Embryonic facial prominence (tissue), 1 donor: ENCODE measurements around the gene TRMT44.
"Not testable (repeated sequence)": the region's sequence is repeated elsewhere in the genome, so short reads cannot be mapped to it uniquely, and the experiment has no call there.

Experiments
- DNase-seq: peaks from one replicate; pipeline ENCODE4 v3.0.0-alpha.2; 2016; ENCODE audit errors: extremely low spot score

The TRMT44 gene

DNA sequence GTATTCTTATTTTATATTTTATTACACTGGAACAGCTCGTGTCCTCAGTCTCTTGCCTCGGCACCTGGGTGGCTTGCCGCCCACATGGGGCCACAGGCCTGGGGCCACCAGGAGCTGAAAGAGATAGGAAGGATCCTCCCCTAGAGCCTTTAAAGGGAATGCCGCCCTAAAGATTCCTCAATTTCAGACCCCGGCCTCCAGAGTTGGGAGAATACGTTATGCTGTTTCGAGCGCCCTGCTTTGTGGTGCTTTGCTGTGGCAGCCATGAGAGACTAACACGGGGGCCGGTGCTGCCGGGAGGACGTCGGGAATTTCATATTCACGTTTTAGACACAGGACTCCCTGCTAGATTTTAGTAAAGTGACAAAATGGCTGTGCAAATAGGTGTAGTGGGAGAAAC is 33.3 kb upstream of the TRMT44 start:
- DNase-seq, result no peak

DNA sequence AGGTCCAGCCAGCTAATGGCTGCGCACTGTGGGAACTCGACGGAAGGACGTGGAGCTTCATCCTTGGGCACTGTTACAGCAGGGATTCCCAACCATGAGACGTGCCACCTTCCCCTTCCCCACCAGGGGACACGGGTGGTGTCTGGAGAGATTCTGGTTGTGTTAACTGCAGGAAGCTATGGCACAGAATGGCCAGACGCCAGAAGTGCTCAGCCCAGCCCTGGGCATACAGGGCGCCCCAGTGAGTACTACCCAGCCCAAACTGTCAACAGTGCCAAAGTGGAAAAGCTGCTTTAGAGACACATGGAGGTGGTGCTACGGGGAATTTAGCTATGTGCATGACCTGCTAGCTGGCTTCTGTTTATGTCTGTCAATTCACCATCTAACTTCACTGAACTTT is 32.8 kb upstream of the TRMT44 start:
- no peak for DNase-seq

DNA sequence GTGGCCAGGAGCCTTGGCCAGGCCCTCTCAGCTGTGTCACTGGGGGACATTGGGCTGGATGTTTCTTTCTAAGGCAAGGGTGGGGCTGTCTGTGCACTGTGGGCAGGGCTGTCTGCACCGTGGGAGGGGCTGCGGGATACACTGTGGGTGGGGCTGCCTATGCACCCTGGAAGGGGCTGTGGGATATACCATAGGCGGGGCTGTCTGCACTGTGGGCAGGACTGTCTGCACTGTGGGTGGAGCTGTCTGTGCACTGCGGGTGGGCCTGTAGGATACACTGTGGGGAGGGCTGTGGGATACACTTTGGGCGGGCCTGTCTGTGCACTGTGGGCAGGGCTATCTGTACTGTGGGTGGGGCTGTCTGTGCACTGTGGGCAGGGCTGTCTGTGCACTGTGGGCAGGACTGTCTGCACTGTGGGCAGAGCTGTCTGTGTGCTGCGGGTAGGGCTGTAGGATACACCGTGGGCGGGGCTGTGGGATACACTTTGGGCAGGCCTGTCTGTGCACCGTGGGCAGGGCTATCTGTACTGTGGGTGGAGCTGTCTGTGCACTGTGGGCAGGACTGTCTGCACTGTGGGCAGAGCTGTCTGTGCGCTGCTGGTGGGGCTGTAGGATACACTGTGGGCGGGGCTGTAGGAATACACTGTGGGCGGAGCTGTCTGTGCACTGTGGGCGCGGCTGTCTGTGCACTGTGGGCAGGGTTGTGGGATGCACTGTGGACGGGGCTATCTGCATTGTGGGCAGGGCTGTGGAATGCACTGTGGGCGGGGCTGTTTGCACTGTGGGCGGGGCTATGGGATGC is 31.1 kb upstream of the TRMT44 start:
- DNase-seq, result no peak

DNA sequence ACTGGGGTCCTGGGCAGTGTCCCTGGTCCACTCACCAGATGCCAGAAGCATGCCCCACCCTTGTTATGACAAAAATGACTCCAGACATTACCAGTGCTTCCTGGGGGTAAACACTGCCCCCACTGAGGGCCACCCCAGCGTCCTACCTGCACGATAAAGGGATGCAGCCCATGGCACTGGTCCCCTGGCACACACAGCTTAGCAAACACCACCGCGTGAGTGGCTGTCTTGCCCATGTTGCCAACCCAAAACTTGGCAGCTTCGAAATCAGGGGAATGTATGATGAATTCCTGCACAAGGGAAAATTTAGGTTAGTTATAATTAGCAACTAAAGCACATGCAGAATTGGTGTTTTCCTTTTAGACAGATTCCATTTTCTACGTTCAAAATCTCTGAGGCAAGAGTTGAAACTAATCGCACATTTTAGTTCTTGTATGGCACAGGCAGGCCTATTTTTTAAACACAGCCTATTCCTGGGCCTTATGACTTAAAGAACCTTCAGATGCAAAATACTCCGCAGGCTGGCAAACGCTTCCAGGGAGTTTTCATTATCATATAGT is 30.4 kb upstream of the TRMT44 start:
- DNase-seq, result no peak

DNA sequence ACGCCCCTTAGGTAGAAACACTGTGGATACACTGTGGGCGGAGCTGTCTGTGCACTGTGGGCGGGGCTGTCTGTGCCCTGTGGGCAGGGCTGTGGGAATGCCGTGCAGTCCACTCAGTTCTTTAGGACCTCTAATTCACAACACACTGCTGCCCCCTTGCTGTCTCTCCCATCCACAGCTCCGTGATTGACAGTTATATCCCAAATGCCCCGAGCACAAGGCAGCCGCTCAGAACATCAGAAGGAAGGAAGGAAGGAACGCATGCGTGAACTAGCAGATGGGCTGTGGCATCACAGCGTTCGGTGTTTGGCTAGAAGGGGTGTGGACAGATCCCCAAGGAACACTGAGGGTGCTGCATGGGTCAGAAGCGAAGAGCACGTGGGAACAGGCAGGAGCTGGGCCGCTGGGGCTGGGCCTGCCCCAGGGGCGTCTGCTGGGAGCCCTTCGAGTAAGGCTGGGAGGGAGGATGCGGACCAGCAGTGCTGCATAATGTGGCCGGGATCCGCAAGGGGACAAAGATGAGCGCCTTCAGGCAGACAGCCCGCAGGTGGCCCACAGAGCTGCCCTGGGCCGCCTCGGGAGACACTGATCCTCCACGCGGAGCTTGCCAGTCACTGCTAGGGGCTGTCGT is 29.8 kb upstream of the TRMT44 start:
- peak; percentile 33 for DNase-seq

DNA sequence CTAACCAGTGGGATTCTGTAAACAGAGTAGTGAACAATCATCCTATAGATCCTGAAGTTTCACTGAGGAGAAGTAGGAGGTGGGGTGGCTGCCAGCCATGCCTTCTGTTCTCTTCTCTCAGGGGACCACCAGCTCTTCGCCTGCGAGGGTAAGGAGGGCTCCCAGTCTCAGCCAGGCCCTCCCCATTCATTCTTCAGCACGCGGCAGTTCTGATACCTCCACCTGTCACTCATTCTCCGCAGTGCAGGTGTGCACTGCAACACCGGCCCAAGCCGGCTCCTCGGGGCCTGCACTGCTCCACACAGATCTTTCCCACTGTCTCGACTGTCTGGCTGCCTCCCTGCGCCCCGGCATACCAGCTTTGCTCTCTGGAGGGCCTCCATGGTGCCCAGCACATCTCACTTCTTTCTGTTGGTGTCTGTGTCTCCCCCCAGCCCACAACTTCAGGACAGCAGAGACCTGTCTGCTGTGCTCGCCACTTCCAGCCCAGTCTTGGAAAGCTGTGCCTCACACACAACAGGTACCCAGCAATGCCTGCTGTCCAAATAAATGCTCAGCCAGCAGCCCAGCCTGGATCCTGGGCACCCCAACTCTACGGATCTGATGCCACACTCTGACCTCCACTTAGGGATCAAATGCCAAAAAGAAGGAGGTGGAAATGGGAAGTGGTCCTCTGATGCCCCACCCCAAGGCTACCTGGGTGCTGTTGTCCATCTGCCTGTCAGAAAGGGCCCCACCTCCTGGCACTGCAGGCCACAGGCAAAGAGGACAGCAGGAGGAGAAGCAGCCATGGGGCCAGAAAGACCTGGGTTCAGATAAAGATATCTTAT is 29.0 kb upstream of the TRMT44 start:
- DNase-seq, result no peak

DNA sequence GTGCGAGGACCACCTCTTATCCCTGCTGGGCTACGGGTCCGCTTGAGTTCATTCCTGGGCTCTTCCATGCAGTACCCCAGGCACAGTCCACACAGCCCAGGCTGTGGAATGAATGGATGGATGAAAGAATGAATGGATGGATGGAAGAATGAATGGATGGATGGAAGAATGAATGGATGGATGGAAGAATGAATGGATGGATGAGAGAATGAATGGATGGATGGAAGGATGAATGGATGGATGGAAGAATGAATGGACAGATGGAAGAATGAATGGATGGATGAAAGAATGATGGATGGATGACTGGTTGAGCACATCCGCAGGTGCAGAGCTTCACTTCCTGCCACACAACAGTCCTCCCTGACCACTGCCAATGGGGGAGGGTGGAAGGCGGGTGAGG is 28.3 kb upstream of the TRMT44 start:
- DNase-seq, result no peak

DNA sequence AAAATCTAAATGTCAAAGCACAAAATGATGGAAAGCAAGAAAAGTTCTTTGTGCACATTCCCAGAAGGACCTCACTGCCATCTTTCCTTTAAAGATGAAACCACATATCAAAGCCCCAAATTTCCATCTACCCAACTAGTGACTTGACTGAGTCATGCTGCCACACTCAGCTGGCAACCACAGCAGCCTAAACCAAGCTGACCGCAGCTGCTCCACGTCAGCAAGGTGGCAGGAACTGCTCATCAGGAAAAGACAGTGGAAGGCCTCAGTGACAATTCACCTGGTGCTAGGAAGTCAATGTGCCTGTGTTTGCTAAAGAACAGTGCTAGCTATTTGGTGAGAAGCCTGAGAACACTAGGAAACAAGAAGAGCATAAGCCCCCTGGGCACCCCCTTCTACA is 26.2 kb upstream of the TRMT44 start:
- no peak for DNase-seq

DNA sequence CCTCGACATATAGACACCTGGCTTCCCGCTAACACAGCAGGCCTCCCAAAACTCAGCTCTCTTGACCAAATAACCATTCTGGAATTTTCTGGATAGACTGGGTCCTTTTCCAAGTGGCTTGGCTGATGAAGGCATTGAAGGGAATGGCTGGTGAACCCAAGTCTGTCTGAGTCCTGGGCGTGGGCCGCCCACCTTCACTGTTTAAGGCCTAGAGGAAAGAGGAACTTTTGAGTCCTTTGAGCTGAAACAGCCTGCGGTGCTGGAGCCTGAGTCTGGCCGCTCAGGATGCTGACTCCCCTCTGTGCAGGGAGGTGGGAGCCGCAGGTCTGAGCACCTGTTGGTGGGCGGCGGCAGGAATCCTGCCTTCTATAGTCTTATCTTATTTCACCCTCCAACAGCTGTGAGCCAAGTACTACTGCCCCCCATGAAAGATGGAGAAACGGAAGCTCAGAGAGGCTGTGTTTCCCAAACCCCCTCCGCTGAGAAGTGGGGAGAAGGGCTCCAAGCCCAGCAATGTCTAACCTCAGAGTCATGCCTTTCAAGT is 23.4 kb upstream of the TRMT44 start:
- no peak for DNase-seq

DNA sequence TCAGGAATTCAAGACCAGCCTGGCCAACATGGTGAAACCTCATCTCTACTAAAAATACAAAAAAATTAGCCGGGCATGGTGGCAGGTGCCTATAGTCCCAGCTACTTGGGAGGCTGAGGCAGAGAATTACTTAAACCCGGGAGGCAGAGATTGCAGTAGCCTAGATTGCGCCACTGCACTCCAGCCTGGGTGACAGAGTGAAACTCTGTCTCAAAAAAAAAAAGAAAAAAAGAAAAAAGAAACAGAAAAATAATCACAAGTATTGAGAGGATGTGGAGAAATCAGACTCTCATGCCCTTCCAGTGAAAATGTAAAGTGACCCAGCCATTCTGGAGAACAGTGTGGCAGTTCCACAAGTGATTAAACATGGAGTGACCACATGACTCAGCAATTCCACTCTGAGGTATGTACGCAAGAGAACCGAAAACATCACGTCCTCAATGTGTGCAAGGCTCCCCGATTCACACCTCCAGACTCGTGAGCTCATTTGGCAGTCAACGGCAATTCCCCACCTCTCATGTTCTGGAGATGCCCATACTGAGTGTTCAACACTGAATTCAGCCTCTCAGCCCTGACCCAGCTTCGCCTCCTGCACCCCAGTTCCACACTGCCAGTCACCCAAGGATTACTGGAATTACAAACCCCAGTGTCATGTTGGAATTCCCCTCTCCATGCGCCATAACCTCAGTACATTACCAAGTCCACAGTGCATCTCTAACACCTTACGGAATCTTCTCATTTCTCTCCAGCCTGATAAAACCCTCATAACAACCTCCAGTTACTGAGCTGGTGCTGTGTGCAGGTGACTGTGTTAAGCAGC is 21.1 kb upstream of the TRMT44 start:
- DNase-seq, result no peak

DNA sequence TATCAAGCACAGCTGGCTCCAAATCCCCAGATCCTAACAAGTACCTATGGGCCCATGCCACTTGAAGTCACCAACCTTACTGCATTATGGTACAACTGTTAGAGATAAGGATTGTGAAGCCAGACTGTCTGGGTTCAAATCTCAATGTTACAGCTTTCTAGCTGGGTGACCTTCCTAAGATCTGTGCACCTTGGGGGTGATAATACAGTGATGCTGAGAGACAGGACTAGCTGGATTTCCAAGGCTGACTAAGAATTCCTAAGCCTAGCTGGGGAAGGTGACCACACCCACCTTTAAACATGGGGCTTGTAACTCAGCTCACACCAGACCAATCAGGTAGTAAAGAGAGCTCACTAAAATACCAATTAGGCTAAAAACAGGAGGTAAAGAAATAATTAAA is 20.4 kb upstream of the TRMT44 start:
- DNase-seq, result not testable (repeated sequence)

DNA sequence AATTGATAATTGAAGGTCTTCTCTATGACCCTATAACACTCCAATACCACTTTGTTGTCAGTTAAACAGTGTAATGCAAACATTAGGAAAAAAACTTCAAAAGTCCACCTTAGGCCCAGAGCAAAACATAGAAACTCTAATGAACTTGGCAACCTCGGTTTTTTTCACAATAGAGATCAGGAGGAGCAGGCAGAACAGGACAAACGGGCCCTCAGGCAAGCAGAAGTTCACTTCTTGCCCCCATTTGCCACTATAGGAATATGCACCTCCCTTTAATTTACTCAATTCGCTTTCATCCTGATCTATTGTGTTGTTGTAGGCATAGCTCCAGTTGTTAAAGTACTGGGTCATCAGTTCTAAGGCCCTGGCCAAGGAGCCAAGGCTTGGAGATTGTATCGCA is 18.2 kb upstream of the TRMT44 start:
- no peak for DNase-seq

DNA sequence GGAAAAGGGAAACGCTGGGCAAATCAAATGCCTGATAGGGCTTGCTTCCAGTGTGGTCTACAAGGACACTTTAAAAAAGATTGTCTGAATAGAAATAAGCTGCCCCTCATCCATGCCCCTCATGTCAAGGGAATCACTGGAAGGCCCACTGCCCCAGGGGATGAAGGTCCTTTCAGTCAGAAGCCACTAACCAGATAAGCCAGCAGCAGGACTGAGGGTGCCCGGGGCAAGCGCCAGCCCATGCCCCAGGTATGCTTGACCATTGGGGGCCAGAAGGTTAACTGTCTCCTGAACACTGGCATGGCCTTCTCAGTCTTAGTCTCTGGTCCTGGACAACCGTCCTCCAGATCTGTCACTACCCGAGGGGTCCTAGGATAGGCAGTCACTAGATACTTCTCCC is 17.8 kb upstream of the TRMT44 start:
- DNase-seq, result no peak

DNA sequence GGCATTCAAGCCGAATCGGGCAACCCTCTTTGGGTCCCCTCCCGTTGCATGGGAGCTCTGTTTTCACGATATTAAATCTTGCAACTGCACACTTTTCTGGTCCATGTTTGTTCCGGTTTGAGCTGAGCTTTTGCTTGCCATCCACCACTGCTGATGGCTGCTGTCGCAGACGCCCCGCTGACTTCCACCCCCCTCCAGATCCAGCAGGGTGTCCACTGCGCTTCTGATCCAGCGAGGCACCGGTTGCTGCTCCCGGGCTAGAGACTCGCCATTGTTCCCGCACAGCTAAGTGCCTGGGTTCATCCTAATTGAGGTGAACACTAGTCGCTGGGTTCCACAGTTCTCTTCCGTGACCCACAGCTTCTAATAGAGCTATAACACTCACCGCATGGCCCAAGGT is 13.3 kb upstream of the TRMT44 start:
- DNase-seq, result no peak

DNA sequence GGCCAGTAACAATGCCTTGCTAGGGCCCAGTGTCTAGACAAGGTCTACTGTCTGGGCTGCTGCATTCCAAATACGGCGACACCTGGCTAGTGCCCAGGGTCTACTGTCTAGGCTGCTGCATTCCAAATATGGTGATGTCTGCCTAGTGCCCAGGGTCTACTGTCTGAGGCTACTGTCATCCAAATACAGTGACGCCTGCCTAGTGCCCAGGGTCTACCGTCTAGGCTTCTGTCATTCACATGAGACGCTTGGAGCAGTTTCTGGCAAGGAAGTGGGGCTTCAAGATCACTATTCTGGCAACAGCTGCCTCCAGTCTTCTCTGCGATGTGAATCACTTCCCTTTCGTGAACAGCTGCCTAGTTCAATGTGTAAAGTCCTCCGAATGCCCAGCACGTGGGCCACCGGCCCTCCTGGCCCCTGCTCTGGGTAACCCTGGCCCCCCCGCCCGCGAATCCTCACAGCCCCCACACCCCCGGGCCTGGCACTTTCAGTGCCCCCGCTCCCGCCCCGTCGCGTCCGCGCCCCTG is 12.8 kb upstream of the TRMT44 start:
- DNase-seq, result no peak

DNA sequence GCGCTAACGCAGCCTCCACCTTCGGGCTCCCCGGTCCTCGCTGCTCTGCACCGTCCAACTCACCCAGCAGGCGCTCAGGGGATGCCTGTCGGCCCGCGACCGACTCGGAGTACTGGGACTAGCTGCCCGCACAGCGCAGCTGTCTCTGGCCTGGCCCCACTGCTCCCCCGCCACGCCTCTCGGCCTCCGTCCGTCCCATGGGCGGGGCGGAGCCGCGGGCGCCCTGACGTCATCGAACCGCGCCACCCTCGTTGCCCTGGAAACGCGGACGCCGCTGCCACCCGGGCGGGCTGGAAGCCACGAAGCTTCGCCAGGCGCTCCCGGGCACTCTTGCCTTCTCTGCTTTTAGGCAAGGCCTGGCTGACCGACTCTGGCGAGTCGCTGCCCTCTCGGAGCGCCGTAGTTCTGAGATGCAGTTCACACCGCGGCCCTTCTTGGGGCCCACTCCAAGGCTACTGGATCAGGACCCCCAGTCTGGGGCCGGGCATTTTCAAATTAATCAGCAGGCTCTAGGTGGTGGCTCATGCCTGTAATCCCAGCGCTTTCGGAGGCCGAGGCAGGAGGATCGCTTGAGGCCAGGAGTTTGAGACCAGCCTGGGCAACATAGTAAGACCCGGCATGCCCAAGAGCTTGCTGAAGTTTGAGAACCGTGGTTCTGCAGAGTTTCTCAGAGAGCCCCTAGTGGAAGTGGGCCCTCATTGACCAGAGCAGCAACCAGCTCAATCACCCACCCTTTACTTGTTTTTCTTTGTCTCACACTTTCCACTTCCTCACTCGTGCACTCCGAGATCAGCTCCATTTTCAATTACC is 12.1 kb upstream of the TRMT44 start:
- peak; percentile 71 for DNase-seq

DNA sequence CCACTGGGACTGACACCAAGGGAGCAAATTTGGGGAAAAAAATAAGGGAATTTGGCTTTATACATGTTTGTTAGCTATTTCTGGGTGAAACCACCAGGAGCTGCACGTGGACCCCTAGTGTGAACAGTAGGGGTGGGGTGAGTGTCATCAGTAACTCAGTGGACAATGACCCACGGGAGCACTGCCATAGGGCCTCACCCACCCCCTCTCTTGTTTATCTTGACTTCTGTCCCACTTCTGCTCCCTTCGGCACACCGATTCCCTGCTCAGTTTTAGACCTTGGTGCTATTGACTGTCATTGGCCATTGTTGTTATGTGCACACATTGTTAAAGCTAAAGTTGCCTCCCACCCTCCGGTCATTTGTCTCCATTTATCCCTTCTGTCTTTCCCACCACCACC is 9.0 kb upstream of the TRMT44 start:
- DNase-seq, result no peak

DNA sequence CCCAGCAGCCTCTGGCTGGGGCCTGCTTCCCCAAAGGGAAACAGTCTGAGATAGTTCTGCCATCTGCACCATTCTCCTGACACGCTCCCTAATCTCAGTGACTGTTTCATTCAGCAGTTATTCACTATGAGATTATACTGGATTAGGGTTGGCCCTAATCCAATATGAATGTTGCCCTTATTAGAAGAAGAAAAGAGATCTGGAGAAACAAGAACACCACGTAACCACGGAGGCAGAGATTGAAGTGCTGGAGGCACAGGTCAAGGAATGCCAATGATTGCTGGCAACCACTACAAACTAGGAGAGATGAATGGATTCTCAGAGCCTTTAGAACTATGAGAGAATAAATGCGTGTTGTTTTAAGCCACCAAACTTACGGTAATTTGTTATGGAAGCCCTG is 7.4 kb upstream of the TRMT44 start:
- DNase-seq, result no peak

DNA sequence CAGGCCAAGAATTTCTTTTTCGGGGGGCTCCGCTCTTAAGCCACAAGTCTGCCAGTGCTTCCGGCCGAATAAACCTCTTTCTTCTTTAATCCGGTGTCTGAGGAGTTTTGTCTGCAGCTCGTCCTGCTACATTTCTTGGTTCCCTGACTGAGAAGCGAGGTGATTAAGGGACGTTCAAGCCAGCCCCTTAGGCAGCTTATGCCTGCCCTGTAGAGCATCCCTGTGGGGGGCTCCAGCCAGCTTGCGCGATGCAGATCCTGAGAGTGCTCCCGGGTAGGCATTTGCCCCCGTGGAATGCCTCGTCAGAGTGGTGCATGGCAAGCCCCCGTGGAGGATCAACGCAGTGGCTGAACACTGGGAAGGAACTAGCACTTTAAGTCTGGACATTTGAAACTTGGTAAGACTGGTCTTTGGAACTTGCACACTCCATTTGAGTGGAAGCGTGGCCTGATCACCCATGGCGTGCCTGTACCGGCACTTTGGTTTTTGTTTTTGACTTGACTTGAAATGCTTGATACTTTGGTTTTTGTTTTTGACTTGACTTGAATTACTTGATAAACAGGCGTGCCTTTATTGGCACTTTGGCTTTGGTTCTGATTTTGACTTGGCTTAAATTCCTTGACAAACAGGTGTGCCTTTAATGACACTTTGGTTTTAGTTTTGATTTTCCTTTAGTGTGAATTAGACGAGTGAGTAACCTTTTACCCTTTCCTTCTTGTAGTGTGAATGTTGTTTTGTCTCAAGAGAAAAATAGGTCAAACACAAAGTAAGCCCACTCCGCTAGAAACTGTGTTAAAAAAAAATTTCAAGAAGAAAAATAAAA is 6.1 kb upstream of the TRMT44 start:
- no peak for DNase-seq
